GM12878 (cell line): ENCODE results near the gene SLC1A1. TPM values are rescaled to one million over a fixed set of nuclear protein-coding genes. Genes with fewer than 3 reads are reported as not detected.

Experiments
- ATAC-seq: fragments of 200-7000 bp; cut with Tn5 transposase; 3 replicates; pipeline ENCODE4 v1.9.1; 2020; ENCODE audit warnings: mild to moderate bottlenecking, moderate library complexity
- BruUV-seq: library from RNA; stranded (reverse); fragments of 400-500 nt; replicated peaks from 2 replicates; lab custom pipeline; 2021; lab: Mats Ljungman, UMichigan
- CTCF ChIA-PET: fragments of 300-600 bp; sonication (Branson Sonifier 250); formaldehyde crosslinking; extraction: SDS; loops from one replicate; lab custom pipeline; 2021; ENCODE audit warnings: inconsistent platforms; lab: Yijun Ruan, JAX
- POLR2A ChIA-PET: fragments of 350-600 bp; formaldehyde crosslinking; extraction: SDS; loops from one replicate; lab custom pipeline; 2021; ENCODE audit warnings: inconsistent platforms; lab: Charles Lee
- RAD21 ChIA-PET: fragments of 300-600 bp; sonication (Branson Sonifier 250); formaldehyde crosslinking; loops from one replicate; lab custom pipeline; 2023; ENCODE audit warnings: antibody characterized with exemption; ENCODE audit not compliant: unreplicated experiment; lab: Charles Lee
- SMC1A ChIA-PET: fragments of 300-600 bp; sonication (Branson Sonifier 250); formaldehyde crosslinking; loops from one replicate; lab custom pipeline; 2023; ENCODE audit not compliant: unreplicated experiment, uncharacterized antibody; lab: Charles Lee
- DNase-seq: peaks from one replicate; pipeline ENCODE4 v3.0.0-alpha.2; 2011; ENCODE audit warnings: low read depth, low spot score
- FAIRE-seq: peaks from 3 replicates; lab custom pipeline; 2011; peaks lifted over from hg19 to GRCh38; lab: Jason Lieb, UNC
- H2AFZ ChIP-seq: 2 replicates; pipeline ENCODE4 v1.6.0; 2011; ENCODE audit warnings: low read depth, low read length, control low read depth; ENCODE audit not compliant: control insufficient read depth
- H3K27ac ChIP-seq: 2 replicates; pipeline ENCODE4 v1.5.1; 2011; ENCODE audit warnings: control low read depth; ENCODE audit not compliant: control insufficient read depth, insufficient read depth
- H3K27me3 ChIP-seq, 2 experiments: replicated peaks in 1 of 2; 2 replicates each; pipeline versions ENCODE4 v1.6.0 to v1.6.1; 2011; ENCODE audit warnings: low read length in 1 of 2; ENCODE audit not compliant: control insufficient read depth in 2 of 2, insufficient read depth in 2 of 2
- H3K36me3 ChIP-seq, 2 experiments: 2 replicates each; pipeline ENCODE4 v1.5.1; 2011; ENCODE audit warnings: low read length in 1 of 2; ENCODE audit not compliant: control insufficient read depth in 2 of 2, insufficient read depth in 2 of 2
- H3K4me1 ChIP-seq: 2 replicates; pipeline ENCODE4 v1.6.1; 2011; ENCODE audit warnings: mild to moderate bottlenecking, low read length, moderate library complexity, mixed read lengths; ENCODE audit not compliant: control insufficient read depth, insufficient read depth
- H3K4me2 ChIP-seq: 2 replicates; pipeline ENCODE4 v1.6.0; 2011; ENCODE audit warnings: control low read depth; ENCODE audit not compliant: control insufficient read depth, insufficient read depth
- H3K4me3 ChIP-seq: fragments of 200-600 bp; sonication (generic); 2 replicates; pipeline ENCODE4 v1.5.1; 2016
- H3K79me2 ChIP-seq: 2 replicates; pipeline ENCODE4 v1.6.0; 2011; ENCODE audit warnings: low read length; ENCODE audit not compliant: control insufficient read depth, insufficient read depth
- H3K9ac ChIP-seq: 2 replicates; pipeline ENCODE4 v1.8.0; 2011; ENCODE audit warnings: low read length, control low read depth, mixed read lengths; ENCODE audit not compliant: control insufficient read depth, insufficient read depth
- H3K9me3 ChIP-seq: replicated peaks from 3 replicates; pipeline ENCODE4 v1.5.1; 2011; ENCODE audit warnings: mild to moderate bottlenecking, low read length; ENCODE audit not compliant: control insufficient read depth, insufficient read depth
- H4K20me1 ChIP-seq: 2 replicates; pipeline ENCODE4 v1.6.0; 2011; ENCODE audit not compliant: control insufficient read depth, insufficient read depth
- EZH2 ChIP-seq: IDR thresholded peaks from 2 replicates; pipeline ENCODE4 v1.6.1; 2012; ENCODE audit warnings: low read depth, mild to moderate bottlenecking, control low read depth, inconsistent platforms, low read length, borderline replicate concordance; ENCODE audit not compliant: control insufficient read depth
- HDAC6 ChIP-seq: fragments of 200-600 bp; sonication (generic); IDR thresholded peaks from one replicate; pipeline ENCODE4 v1.8.0; 2017; ENCODE audit warnings: antibody characterized with exemption; ENCODE audit not compliant: unreplicated experiment
- KAT2A ChIP-seq: conservative IDR thresholded peaks from 2 replicates; pipeline ENCODE4 v1.6.1; 2011; ENCODE audit warnings: low read depth, low read length; ENCODE audit not compliant: control insufficient read depth
- MXI1 ChIP-seq: fragments of 150-350 bp; IDR thresholded peaks from 2 replicates; pipeline ENCODE4 v1.6.1; 2011; ENCODE audit warnings: low read depth, mild to moderate bottlenecking, inconsistent platforms, low read length, improper control_type of control experiment
- NFXL1 ChIP-seq: fragments of 450-650 bp; IDR thresholded peaks from 2 replicates; pipeline ENCODE4 v1.6.1; 2017; ENCODE audit warnings: antibody characterized with exemption, mild to moderate bottlenecking, borderline replicate concordance
- PML ChIP-seq: IDR thresholded peaks from 2 replicates; pipeline ENCODE4 v1.6.1; 2012; ENCODE audit warnings: low read length, inconsistent platforms
- SUZ12 ChIP-seq: fragments of 200-600 bp; sonication (generic); IDR thresholded peaks from one replicate; pipeline ENCODE4 v1.6.1; 2018; ENCODE audit warnings: antibody characterized with exemption, mild to moderate bottlenecking; ENCODE audit not compliant: unreplicated experiment
- YBX1 ChIP-seq: fragments of 450-650 bp; IDR thresholded peaks from 2 replicates; pipeline ENCODE4 v1.6.1; 2016; ENCODE audit warnings: antibody characterized with exemption
- ZNF384 ChIP-seq: IDR thresholded peaks from 2 replicates; pipeline ENCODE4 v1.6.1; 2012; ENCODE audit warnings: low read depth, mild to moderate bottlenecking, low read length, improper control_type of control experiment, borderline replicate concordance
- WGBS: methylation state at CpG from one replicate; pipeline ENCODE4 v1.1.6; 2016; ENCODE audit warnings: low lambda C conversion rate; ENCODE audit not compliant: insufficient replicate concordance, insufficient coverage; ENCODE audit errors: missing lambda C conversion rate; 5-methylcytosine and 5-hydroxymethylcytosine counted together
- in situ Hi-C: fragments of 300-500 bp; cut with MboI; formaldehyde crosslinking; loops from 9 replicates; pipeline ENCODE4 v1.14.3; 2018; ENCODE audit warnings: mixed read lengths
- intact Hi-C: fragments of 100-400 bp; cut with micrococcal nuclease; formaldehyde crosslinking; loops from one replicate; pipeline ENCODE4 v1.14.2; 2022; ENCODE audit not compliant: unreplicated experiment
- polyA plus RNA-seq, 11 experiments: library from polyadenylated mRNA; depleted of rRNA in 4 of 11; unstranded in 6 of 11; stranded (reverse) in 5 of 11; fragments of >200 nt; fragmentation: Nextera tagmentation in 4 of 11; fragmentation: Illumina TruSeq in 1 of 11; extraction: Ambion mirVana in 4 of 11; extraction: Trizol in 1 of 11; gene quantifications; 1 replicate in 1 of 11; 2 replicates in 10 of 11; pipeline versions ENCODE4 v1.2.1 to v1.2.3, GENCODE V29; 2011 to 2016; ENCODE audit warnings: inconsistent platforms in 2 of 11, missing spikeins in 2 of 11, low read depth in 1 of 11
- total RNA-seq, 4 experiments: library from RNA; depleted of rRNA in 3 of 4; stranded (reverse); fragments of >200 nt in 3 of 4; fragmentation: Illumina TruSeq in 1 of 4; extraction: Trizol in 1 of 4; gene quantifications; 2 replicates each; pipeline versions ENCODE4 v1.2.1 to v1.2.3, GENCODE V29; 2013 to 2021
- TF ChIP-seq, protein P1 (sequence below): IDR thresholded peaks from 2 replicates; pipeline ENCODE4 v1.6.1; 2011; ENCODE audit warnings: low read depth, mild to moderate bottlenecking, low read length, moderate library complexity, borderline replicate concordance; ENCODE audit errors: extremely low read depth
- TF ChIP-seq, protein P2 (sequence below): fragments of 450-650 bp; IDR thresholded peaks from 2 replicates; pipeline ENCODE4 v1.6.1; 2017; ENCODE audit warnings: antibody characterized with exemption, mild to moderate bottlenecking, moderate library complexity

Gene SLC1A1
- total and polyA plus RNA-seq, 10 of the 15 experiments (the other 5 are each of a cell fraction or from before 2014, with no cell fraction given): 4.2 to 24.9 (median 18.3) TPM

DNA sequence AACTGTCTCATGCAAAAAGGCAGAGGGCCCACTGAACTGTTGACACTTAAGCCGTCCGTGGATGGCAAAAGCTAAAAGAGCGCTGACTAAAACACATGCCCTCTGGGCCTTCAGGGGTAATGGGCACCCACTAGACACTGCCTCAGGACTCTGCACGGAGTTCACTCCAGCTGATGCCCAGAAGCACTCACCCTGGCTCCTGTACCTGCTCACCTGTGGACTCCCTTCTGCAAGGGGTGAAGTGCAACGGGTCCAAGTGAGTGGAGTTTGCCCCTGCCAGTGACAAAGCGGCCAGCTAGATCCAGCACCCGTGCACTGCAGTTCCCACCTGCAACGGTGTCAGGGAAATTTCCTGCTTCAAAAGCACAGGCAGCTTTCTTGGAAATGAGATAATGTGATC, 50.2 kb downstream of the SLC1A1 start:
- no TSS peak for BruUV-seq
- no peaks in the 10 kb centered on the region for H4K20me1 ChIP-seq
- no peaks in the 10 kb centered on the region for H3K79me2 ChIP-seq
- 82% methylated on average over 8 of the region's 8 CpGs for WGBS
- H3K4me1 ChIP-seq: no peaks in the 10 kb centered on the region
- FAIRE-seq: no peak
- no peak for DNase-seq
- in situ Hi-C loops (loop anchor here (10.0 kb wide), 1 partner anchor 156 kb away; no protein-coding TSS in a partner anchor), intact Hi-C loops (no loop called here)
- POLR2A ChIA-PET: no interaction called here
- H3K4me3 ChIP-seq: no peak overlapping the region
- CTCF ChIA-PET: interaction anchor here (0.9 to 1.4 kb wide), 2 partner anchors 8 to 9 kb away, joined by 4 read pairs; no protein-coding TSS in a partner anchor
- no peak for ATAC-seq
- RAD21 ChIA-PET: interaction anchor here (1.0 kb wide), 1 partner anchor 173 kb away, joined by 3 read pairs; no protein-coding TSS in a partner anchor
- H3K9ac ChIP-seq: no peak overlapping the region
- TF ChIP-seq, protein P1, sequence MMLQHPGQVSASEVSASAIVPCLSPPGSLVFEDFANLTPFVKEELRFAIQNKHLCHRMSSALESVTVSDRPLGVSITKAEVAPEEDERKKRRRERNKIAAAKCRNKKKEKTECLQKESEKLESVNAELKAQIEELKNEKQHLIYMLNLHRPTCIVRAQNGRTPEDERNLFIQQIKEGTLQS: no peak
- TF ChIP-seq ZNF384 (no peak), EZH2 (no peak), HDAC6 (no peak), YBX1 (no peak), KAT2A (no peak), NFXL1 (no peak), MXI1 (no peak), SUZ12 (no peak), PML (no peak)
- TF ChIP-seq, protein P2, sequence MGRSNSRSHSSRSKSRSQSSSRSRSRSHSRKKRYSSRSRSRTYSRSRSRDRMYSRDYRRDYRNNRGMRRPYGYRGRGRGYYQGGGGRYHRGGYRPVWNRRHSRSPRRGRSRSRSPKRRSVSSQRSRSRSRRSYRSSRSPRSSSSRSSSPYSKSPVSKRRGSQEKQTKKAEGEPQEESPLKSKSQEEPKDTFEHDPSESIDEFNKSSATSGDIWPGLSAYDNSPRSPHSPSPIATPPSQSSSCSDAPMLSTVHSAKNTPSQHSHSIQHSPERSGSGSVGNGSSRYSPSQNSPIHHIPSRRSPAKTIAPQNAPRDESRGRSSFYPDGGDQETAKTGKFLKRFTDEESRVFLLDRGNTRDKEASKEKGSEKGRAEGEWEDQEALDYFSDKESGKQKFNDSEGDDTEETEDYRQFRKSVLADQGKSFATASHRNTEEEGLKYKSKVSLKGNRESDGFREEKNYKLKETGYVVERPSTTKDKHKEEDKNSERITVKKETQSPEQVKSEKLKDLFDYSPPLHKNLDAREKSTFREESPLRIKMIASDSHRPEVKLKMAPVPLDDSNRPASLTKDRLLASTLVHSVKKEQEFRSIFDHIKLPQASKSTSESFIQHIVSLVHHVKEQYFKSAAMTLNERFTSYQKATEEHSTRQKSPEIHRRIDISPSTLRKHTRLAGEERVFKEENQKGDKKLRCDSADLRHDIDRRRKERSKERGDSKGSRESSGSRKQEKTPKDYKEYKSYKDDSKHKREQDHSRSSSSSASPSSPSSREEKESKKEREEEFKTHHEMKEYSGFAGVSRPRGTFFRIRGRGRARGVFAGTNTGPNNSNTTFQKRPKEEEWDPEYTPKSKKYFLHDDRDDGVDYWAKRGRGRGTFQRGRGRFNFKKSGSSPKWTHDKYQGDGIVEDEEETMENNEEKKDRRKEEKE: no peak
- TF ChIP-seq, all 136 proteins: peak for 0
- H3K9me3 ChIP-seq: no peaks in the 10 kb centered on the region
- no peak overlapping the region for H2AFZ ChIP-seq
- H3K36me3 ChIP-seq: no peaks in the 10 kb centered on the region
- H3K27ac ChIP-seq: no peak overlapping the region
- H3K4me2 ChIP-seq: no peak overlapping the region
- no peaks in the 10 kb centered on the region for H3K27me3 ChIP-seq
- SMC1A ChIA-PET: interaction anchor here (0.7 to 3.9 kb wide), 4 partner anchors 9 to 76 kb away, joined by 3 to 18 read pairs (median 3); no protein-coding TSS in a partner anchor
